Measurements from ENCODE around the gene AJAP1.
"Not testable (repeated sequence)": the region's sequence is repeated elsewhere in the genome, so short reads cannot be mapped to it uniquely, and the experiment has no call there.

The AJAP1 gene

DNA sequence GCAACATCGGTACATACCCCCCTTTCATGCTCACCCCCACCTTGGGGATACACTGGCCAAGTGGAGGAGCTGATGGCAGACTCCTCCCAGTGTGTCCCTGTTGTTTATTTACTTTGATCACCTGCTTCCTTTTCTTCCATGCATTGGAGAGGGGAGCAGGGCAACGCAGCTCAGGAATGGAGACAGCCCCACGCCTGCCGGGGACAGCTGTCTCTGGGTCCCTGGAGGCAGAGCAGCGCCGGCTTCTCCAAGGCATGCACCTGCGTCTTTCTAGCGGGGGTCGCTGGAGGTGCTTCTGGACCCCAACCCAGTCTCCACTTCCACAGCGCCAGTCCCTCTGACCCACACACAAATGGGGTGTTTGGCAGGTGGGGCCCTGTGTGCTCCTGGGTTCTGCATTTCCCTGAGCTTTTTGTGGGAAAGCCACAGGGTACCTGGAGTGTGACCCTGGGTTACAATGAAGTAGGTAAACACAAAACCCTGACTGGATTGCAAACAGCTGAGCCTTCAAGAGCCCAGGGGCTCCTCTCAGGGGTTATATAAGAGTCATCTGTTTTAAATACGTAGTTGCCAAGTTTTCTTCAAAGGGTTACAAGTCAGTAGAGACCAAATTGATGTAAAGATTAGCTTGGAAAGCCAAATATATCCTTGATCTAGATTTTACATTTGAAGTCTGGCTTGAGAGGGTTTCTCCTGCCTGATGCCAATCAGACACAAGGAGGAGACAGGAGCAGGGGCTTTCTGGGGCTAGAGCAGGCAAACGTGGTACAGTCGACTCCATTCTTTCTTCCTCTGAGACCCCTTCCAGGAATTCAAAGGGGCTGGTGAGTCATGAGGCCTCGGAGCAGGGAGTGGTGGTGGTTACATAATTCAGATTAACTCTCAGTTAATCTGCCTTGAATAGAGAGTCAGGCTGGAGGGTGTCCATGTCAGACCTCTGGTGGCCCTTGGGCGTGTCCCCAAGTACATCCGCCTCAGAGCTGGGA is 4.5 kb downstream of the AJAP1 start:
- no peak for DNase-seq

DNA sequence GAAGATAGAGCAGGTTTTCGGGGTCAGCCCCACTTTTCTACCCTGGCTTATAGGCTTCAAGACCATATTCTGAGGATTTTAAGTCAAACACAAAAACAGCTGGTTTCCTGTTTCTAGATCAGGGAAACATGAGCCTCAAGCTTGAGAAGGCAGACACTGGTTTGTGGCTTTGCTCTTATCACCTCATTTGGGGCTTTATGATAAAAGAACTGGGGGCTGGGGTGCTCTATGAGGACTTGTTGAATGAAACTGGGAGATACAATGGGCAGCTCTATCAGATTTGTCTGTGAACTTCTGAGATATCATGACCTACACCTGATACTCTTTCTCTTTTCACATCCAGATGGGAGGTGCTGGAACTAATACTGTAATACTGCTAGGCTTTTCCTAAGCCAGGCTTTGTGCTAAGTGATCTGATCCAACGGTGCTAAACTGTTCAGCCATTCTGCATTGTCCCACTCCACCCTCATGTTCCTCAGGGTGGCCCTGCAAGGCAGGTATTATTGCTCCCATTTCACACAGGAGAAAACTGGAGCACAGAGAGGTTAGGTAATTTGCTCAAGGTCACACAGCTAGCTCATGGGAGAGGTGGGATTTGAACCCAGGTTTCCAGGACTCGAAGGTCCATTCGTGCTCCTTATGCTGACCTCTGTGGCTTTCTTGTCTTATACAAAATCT is 6.6 kb downstream of the AJAP1 start:
- DNase-seq = no peak

DNA sequence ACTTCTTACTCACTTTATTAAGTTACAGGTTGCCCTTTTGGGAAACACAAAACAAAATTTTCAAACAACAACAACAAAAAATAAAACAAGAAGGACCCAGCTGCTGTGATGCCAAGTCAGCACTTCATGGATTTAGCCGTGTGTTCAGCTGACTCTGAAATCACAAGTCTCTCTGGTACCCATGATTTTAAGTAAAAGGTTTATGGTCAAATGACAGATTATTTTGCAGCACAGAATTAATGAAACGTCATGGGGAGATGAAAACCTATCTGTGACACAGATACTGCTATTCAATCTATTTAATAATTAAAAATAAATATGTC is 7.1 kb downstream of the AJAP1 start:
- DNase-seq = no peak

DNA sequence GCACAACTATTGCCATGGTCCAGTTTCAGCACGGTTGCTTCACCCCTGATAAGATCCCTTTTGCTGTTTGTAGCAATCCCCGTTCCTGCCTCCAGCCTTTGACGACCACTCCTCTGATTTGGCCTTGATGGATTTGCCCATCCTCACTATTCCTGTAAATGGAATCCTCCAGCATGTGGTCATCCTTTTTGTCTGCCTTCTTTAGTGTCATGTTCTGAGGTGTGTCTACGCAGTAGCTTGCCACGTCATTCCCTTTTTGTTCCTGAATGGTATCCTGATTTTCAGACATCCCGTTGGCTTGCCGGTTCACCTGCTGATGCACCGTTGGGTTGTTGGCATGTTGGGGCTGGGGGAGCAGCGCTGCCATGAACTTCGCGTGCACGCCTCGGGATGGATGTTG is 7.8 kb downstream of the AJAP1 start:
- no peak for DNase-seq

DNA sequence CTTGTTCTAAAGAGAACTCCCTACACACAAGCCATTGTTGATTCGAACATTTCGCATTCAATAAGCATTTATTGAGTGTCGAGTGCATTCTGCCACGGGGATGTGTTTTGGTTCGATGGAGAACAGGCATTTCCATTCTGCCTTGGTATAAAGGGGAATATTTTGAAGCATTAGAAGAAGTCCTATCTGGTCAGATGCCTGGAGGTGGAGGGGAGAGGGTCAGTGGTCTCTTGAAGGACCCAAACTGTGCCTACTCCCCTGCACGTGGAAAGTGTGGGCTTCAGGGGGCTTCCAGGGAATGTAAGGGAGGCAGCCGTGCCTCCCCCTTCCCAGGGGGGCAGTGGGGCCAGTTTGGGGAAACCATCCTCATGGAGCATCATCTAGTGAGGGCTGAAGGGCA is 8.3 kb downstream of the AJAP1 start:
- DNase-seq = no peak

DNA sequence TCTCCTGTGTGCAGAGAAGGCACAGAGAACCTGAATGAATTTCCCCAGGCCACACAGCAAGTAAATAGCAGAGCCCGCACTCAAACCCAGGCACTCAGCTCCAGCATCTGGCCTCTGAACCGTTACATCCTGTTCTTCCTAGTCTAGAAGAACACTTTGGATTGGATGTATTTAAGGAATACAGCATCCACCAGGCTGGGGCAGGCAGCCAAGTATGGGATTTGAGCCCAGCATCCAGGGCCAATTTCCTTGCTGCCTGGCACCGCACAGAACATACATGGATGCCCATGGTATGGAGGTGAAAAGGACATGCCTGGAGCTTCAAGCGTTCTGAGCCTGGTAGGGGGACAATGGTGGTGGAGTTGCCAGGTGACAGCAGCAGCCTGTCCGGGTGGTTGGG is 9.7 kb downstream of the AJAP1 start:
- DNase-seq = no peak

DNA sequence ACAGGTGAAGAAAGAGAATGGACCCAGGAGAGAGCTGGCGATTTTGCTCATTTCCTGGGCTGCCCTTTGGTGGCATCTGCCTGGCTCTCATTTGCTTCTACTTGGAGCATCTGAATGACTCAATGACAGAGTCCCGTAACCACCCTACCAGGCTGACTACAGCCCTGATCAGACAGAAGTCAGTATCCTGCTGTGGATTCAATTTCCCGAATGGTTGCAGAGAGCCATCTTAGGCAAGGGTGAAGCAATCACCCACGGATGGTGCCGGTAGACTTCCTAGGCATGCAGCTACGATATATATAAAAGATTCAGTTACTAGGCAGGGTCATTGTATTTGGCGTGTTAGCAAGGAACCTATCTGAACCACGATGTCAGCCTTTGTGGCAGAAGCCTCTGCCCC is 10.2 kb downstream of the AJAP1 start:
- no peak for DNase-seq

DNA sequence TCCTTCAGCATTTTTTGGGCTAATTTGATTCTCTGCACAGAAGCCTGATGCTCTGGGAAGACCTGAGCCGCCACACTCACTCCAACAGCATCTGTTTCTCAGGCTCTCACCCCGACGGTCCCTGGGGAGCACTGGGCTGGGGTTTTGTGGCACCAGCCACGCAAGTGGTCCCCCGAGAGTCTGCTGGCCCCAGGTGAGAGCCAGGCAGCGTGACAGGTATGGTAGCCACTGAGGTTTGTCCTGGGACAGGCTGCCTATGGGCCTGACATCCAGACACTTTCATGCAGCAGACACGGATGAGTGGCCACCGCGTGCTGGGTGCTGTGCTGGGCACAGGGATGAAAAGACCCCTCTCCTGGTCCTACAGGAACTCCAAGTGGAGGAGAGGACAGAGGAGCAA is 11.0 kb downstream of the AJAP1 start:
- DNase-seq = no peak

DNA sequence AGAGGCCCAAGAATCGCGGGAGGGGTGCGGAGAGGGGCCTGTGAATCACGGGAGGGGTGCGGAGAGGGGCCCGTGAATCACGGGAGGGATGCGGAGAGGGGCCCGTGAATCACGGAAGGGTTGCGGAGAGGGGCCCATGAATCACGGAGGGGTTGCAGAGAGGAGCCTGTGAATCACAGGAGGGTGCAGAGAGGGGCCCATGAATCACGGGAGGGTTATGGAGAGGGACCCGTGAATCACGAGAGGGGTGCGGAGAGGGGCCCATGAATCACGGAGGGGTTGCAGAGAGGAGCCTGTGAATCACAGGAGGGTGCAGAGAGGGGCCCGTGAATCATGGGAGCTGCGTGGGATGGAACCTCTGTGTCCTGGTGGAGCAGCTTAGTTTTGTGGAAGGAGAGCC is 12.3 kb downstream of the AJAP1 start:
- DNase-seq = not testable (repeated sequence)

DNA sequence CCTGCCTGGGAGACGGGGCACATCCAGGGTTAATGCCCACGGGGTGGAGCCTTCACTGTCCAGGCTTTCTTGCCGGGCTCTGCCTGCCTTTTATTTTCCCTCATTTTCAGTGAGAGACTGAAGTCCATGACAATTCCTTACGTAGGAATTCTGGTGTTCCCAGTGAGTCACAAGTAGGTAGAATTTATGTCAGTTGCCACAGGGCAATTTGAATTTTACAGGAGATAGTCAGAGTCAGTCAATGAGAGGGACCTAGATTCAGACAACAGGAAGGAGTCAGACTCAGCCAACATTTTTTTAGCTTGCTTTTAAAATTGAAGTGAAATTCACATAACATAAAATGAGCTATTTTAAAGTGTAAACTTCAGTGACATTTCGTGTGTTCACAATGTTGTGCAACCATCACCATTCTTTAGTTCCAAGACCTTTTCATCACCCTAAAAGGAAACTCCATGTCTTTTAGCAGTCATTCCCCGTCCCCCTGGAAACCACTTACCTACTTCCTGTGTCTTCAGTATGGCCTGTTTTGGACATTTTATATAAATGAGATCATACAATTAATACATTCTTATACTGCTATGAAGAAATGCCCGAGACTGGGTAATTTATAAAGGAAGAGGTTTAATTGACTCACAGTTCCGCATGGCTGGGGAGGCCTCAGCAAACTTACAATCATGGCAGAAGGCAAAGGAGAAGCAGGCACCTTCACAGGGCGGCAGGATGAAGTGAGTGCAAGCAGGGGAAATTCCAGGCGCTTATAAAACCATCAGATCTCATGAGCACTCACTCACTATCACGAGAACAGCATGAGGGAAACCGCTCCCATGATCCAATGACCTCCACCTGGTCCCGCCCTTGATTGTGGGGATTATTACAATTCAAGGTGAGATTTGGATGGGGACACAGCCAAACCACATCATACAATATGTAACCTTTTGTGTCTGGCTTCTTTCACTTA is 14.6 kb downstream of the AJAP1 start:
- no peak for DNase-seq

DNA sequence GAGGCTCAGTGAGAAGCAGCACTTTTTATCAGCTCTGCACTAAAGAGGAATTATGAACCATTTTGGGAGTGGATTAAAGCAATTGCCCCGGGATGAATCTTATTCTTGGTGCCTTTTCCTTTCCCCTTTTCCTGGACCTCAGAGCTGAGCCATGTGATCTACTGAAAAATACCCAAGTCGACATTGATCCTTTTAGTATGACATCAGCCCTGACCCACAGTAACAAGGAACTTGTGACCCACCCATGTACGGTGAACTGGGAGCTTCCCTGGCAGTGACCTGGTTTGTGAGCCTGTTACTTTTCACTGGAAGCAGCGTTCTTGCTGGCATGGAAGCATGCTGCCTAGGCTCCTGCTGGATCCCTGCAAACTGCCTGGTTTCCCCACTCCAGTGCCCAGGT is 15.9 kb downstream of the AJAP1 start:
- DNase-seq = no peak

DNA sequence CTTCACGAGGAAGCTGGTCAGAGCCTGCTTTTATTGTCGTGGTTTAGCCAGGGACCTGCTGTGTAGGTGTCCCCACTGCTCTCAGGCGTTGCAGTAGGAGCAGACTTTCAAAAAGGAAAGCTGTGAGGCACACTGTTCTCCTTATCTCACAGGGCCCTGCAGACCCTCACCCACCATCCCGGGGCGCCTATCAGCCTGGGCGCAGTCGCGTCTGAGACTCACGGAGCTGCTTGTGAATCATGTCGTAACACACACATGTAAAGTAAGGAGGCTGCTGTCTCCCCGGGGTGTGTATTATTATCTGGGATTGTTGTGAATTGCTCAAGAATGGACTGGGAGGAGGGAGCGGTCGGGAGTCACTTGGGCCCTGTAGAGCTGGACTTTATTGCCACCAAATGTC is 17.4 kb downstream of the AJAP1 start:
- DNase-seq = no peak

DNA sequence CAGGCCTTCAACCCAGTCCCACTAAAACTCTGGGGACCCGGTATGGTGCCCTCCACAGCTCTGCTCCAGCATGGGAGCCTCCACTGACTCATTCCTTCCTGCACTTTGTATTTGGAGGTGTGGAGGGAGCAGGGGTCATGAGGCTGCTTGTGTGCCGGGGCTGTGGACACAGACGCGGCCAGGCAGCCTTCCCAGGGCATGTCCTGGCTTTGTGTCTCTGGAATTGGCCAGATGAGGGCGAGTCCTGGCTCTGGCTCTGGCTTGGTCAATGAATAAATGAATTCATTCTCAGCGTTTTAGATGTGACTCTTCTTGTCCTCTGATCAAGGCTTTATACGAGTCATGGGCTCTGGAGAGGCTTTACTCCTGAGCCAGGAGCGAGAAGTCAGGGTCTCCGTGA is 19.1 kb downstream of the AJAP1 start:
- DNase-seq = no peak

DNA sequence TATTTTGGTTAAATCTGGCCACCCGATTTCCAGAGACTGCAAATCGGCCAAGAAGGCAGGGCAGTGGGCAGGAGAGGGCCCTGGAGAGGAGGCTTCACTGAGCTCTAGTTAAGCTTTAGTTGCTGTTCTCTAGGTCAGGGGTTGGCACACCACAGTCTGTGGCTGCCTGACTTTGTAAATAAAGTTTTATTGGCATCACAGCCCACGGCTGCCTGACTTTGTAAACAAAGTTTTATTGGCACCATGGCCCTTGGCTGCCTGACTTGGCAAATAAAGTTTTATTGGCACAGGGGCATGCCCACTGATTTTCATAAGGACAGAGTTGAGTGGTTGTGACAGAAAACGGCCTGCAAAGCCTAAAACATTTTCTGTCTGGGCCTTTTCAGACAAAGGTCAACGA is 19.7 kb downstream of the AJAP1 start:
- DNase-seq = no peak

DNA sequence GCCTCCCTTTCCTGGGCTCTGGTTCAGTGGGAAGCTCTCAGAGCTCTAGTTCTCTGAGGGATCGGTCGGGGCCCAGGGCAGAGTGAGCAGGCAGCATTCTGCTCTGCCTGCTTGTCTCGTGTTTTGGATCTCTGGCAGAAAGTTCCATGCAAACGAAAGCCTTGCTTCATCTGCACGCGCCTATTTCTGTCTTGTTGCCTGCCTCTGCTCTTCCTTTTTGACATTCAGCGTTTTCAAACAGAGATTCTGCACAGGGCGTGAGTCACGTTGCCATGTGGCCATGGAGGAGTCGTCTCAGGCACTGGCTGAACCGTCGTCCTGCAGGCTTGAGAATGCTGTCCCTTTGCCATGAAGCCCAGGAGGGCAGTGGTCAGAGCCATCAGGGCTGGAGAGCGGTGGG is 20.3 kb downstream of the AJAP1 start:
- DNase-seq = no peak

DNA sequence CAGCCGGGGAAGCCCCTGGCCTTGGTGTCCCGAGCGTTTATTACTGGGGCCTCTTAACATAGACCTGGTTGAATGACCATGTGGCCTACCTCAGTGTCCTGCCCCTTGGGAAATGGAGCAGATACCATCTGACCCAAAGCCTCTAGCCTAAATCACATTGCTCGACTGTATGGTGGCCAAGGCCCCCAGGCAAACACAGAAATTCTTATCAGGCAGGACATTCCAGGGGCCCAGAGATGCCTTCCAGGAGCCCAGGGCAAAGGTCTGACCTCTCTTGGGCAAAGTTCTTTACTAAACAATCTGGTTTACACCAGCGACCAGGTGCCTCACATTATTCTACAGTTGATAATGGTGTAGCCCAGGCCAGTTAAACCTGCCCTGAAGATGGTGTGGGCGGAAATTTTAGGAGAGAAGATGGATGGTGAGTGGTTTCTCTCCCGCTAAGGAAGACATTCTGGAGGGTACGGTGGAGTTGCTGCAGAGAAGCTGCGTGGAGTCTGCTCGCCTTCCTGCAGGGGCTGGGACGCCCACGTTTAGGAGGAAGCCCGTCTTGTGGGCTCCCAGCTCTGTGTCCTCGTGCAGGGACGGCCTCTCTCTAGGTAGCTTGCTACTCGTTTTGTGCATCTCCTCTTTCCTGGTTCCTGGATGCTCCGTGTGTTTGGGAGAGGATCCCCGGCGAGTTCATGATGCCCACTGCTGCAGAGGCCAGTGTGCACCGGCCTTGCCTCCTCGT is 21.2 kb downstream of the AJAP1 start:
- DNase-seq = no peak

DNA sequence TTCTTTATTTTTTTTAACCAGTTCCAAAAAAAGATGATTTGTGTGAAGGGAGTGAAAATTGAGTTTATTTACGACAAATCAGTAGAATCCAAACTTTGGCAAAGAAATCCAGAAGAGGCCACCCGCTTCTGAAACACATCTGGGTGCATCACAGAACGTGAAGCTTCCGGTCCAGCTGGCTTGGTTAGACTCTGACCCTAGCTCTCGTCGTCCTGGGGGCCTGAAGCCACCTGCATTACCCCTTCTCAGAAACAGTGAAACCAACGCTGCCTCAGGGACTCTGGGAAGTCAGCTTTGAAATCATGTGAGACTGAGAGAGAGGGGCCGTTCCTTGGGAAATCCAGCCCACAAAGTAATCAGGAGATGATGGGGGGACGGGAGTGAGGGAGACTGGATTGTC is 21.8 kb downstream of the AJAP1 start:
- no peak for DNase-seq

DNA sequence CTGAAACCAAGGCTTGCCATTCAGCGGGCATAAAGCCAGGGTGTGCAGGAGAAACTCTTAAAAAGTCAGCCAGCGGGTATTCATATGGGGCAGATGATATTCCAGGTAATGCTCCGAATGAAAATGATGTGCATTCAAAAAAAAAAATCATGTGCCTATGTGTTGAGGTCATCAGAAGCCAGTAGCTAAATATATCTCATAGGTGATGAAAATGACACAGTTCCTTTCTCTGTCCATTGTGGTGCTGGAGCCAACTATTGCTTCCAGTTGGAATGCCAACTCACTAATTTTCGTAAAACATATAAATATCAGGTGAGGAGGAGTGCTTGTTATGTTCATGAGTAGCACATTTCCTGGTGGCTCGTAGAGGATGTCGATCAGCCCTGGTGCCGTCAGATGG is 23.2 kb downstream of the AJAP1 start:
- no peak for DNase-seq

DNA sequence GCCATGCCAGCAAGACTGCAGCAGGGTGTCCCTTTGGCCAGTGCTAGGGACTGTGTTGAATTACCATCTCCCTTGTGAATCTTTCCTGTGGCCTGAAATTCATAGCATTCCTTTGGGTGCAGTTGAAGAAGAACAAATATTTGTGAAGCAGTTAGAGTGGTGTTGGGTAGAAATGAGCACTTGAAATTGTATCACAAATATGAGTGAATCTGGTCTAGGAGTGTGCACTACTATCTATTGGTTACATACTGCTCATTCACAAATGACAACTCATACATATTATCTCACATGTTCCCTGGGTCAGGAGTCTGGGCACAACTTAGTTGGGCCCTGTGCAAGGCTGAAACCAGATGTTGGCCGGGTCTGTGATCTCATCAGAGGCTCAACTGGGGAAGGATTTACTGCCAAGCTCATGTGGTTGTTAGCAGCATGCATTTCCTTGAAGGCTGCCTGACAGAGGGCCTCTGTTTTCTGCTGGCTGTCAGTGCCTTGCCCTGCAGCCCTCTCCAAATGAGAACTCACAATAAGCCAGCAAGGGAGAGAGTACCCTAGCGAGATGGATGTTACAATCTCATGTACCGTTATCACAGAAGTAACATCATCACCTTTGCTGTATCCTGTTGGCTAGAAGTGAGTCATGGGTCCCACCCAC is 23.8 kb downstream of the AJAP1 start:
- DNase-seq = no peak

DNA sequence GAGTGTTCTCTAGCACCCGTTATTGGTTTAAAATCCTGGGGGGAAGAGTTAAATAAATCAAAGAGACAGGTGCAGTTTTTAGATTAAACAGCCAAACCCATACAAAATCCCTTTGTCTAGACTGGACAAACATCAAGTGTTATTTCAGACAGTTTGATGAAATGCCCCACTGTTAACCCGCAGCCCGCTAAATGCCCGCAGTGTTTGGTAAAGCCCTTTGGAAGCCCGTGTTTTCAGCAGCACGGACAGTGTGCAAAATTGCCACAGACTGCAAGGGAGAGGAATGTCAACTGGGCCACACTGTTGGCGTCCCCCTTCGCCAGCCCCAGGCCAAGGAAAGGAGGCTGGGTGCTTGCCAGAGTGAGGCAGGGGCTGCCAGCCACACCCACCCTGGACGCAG is 26.6 kb downstream of the AJAP1 start:
- DNase-seq = no peak

DNA sequence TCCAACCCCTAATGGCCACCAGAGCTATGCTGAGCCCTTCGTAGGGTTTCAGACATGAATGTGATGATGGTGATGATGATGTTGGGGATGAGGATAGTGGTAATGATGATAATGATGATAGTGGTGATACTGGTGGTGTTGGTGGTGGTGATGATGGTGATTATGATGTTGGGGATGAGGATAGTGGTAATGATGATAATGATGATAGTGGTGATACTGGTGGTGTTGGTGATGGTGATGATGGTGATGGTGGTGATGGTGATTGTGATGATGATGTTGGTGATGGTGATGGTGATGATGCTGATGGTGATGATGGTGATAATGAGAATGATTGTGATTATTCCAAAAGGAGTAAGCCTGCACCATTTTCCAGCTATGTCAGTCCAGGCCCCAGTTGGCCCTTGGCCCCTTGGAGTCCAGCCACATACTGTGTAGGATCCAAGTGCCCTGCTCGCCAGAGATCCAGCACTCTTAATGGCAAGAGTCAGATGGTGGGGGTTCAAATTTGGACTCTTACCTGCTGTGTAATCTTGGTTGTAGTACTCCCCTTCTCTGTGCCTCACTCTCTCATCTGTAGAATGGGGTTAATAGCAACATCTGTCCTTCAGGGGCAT is 28.3 kb downstream of the AJAP1 start:
- DNase-seq = no peak

DNA sequence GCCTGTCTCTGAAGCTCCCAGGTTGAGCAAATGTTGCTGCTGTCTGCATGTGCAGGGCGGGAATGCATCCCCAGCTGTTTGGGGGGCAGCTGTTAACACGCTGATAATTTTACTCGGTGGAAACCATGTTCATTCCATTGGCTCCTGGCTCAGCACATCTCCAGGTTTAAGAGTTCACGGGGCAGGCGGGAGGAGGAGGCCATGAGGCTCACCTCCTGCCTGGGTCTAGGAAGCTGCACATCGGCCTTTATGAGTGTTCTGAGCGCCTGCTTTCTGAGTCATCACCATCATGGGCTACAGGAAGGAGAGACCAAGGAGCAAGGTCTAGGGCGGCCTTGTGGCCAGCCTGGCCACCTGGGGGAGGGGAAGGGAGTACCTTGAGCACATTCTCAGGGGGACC is 29.7 kb downstream of the AJAP1 start:
- no peak for DNase-seq

All from Kasumi-1 (cell line).